G401.6 (cell line): ENCODE results near the gene ZPR1.
A peak's percentile ranks its signal among the peaks of the same experiment; 100 is the strongest.
"Not testable (repeated sequence)": the region's sequence is repeated elsewhere in the genome, so short reads cannot be mapped to it uniquely, and the experiment has no call there.

Source experiments
- FAIRE-seq: peaks from 2 replicates; lab custom pipeline; 2012; peaks lifted over from hg19 to GRCh38; lab: Jason Lieb, UNC

Gene ZPR1

GRCh38 chr11:116823031-116823843 lies 35.4 kb upstream of the ZPR1 start, which contains the start of gene APOA4:
APOA4 (minus strand) TSS chr11:116823304; CDS start chr11:116823191, 113 bp downstream.
- FAIRE-seq, result no peak

GRCh38 chr11:116822575-116822974 lies 34.8 kb upstream of the ZPR1 start:
- no peak for FAIRE-seq

GRCh38 chr11:116821050-116821918 lies 33.5 kb upstream of the ZPR1 start:
- no peak for FAIRE-seq

- no peak for FAIRE-seq
Measured at GRCh38 chr11:116819049-116819448, 31.2 kb upstream of the ZPR1 start.

- no peak for FAIRE-seq
Measured at GRCh38 chr11:116814502-116814901, 26.7 kb upstream of the ZPR1 start.

- no peak for FAIRE-seq
Measured at GRCh38 chr11:116813781-116814471, 26.1 kb upstream of the ZPR1 start.

GRCh38 chr11:116813170-116813569 lies 25.3 kb upstream of the ZPR1 start:
- no peak for FAIRE-seq

- peak; percentile 99 for FAIRE-seq
Measured at GRCh38 chr11:116812109-116812508, 24.3 kb upstream of the ZPR1 start.

GRCh38 chr11:116811194-116811593 lies 23.4 kb upstream of the ZPR1 start:
- no peak for FAIRE-seq

GRCh38 chr11:116808262-116809175 lies 20.7 kb upstream of the ZPR1 start:
- FAIRE-seq, result no peak

GRCh38 chr11:116807601-116808261 lies 19.9 kb upstream of the ZPR1 start:
- FAIRE-seq, result no peak

GRCh38 chr11:116804001-116804400 lies 16.2 kb upstream of the ZPR1 start:
- no peak for FAIRE-seq

GRCh38 chr11:116801662-116802061 lies 13.8 kb upstream of the ZPR1 start:
- FAIRE-seq, result not testable (repeated sequence)

- FAIRE-seq, result no peak
Measured at GRCh38 chr11:116800610-116801009, 12.8 kb upstream of the ZPR1 start.

GRCh38 chr11:116798368-116798767 lies 10.5 kb upstream of the ZPR1 start:
- no peak for FAIRE-seq

GRCh38 chr11:116797816-116798215 lies 10.0 kb upstream of the ZPR1 start:
- FAIRE-seq, result no peak

- no peak for FAIRE-seq
Measured at GRCh38 chr11:116796548-116796947, 8.7 kb upstream of the ZPR1 start.

GRCh38 chr11:116794851-116795250 lies 7.0 kb upstream of the ZPR1 start:
- FAIRE-seq, result no peak

- no peak for FAIRE-seq
Measured at GRCh38 chr11:116793772-116794097, 5.9 kb upstream of the ZPR1 start.

GRCh38 chr11:116792869-116793771 lies 5.3 kb upstream of the ZPR1 start:
- FAIRE-seq, result no peak
